ENCODE measurements around the gene BMPER. TPM values are rescaled to one million over a fixed set of nuclear protein-coding genes. Genes with fewer than 3 reads are reported as not detected.

The BMPER gene
- total RNA-seq, 8 experiments from 2014 or later, result 0.25 to 39.1 (median 2.4) TPM

GRCh38 chr7:33936503-33936902 lies 31.2 kb downstream of the BMPER start:
- in situ Hi-C loops (cut with MboI; ENCODE audit: low pct_unique_long_range_greater_than_20kb in 2 of 9, low sequenced_read_pairs in 9 of 9, unreplicated experiment in 9 of 9), result loop anchor here in 3 of 9 experiments (10.0 to 25.0 kb wide), 2 partner anchors 692 to 699 kb away; no protein-coding TSS in a partner anchor
- peak in 3 of 8 experiments; percentile 36 to 66 (median 44) for ATAC-seq (replicated peaks in 6 of 8)
- 20 to 93% (median 69%) methylated on average over 1 to 5 of the region's 5 CpGs for WGBS, 10 experiments
- Histone ChIP-seq H3K4me1 (replicated peaks in 1 of 2) (peaks cover 3 to 5% of the 10 kb centered on the region in 2 donors), H3K27ac (no peak overlapping the region), H3K4me3 (no peak overlapping the region)

DNA sequence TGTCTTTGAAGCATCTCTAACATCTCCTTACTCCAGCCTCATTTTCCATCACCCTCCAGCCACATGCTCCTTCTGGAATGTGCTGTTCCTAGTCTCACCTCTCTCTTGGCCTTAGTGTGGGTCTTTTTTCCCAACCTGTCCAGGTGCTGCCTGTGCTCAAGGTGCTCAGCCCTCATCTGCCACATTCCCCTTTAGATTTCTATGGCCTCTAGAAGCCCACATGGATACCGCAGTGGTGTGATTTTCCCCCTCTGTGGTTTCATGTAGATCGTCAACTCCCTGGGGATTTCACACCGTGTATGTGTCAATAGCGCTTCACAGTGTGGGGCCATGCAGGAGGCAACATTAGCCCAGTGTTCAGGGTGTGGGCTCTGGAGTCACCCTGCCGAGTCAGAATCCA lies 32.5 kb downstream of the BMPER start:
- H3K4me3 ChIP-seq, result no peak overlapping the region
- no peak overlapping the region for H3K27ac ChIP-seq
- H3K4me1 ChIP-seq (replicated peaks in 1 of 2), result peaks cover 5 to 9% of the 10 kb centered on the region in 2 donors
- 86 to 100% (median 94%) methylated on average over 1 to 3 of the region's 5 CpGs; no CpG with 5 or more reads in 6 of the 10 experiments for WGBS, 10 experiments
- ATAC-seq (replicated peaks in 6 of 8), result no peak
- in situ Hi-C loops (cut with MboI; ENCODE audit: low pct_unique_long_range_greater_than_20kb in 2 of 9, low sequenced_read_pairs in 9 of 9, unreplicated experiment in 9 of 9), result loop anchor here in 3 of 9 experiments (10.0 to 25.0 kb wide), 2 partner anchors 693 to 701 kb away; no protein-coding TSS in a partner anchor

DNA sequence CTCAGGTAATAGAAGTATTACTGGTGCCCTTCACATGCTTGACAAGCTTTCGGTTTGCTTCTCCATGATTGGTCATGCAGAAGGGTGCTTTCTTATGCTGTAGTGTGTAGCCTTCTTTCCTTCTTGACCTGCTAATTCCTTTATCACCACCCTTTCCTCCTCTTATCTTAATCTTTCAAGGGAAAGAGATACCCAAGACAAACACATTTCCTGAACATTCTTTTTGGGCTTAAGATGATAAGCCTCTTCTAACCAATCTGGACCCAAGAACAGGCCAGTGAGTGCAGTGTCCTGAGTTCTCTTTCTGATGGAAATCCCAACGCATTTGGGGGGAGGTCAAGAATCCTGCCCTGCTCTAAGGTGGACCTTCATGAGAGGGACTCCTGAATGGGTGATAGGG lies 33.8 kb downstream of the BMPER start:
- no peak for ATAC-seq (replicated peaks in 6 of 8)
- in situ Hi-C loops (cut with MboI; ENCODE audit: low pct_unique_long_range_greater_than_20kb in 2 of 9, low sequenced_read_pairs in 9 of 9, unreplicated experiment in 9 of 9), result loop anchor here in 3 of 9 experiments (10.0 to 25.0 kb wide), 2 partner anchors 694 to 702 kb away; no protein-coding TSS in a partner anchor
- WGBS, 10 experiments, result 80 to 100% (median 100%) methylated on average over 1 to 2 of the region's 2 CpGs; no CpG with 5 or more reads in 2 of the 10 experiments
- Histone ChIP-seq H3K27ac (no peak overlapping the region), H3K4me3 (no peak overlapping the region), H3K4me1 (replicated peaks in 1 of 2) (peaks cover 5 to 9% of the 10 kb centered on the region in 2 donors)

DNA sequence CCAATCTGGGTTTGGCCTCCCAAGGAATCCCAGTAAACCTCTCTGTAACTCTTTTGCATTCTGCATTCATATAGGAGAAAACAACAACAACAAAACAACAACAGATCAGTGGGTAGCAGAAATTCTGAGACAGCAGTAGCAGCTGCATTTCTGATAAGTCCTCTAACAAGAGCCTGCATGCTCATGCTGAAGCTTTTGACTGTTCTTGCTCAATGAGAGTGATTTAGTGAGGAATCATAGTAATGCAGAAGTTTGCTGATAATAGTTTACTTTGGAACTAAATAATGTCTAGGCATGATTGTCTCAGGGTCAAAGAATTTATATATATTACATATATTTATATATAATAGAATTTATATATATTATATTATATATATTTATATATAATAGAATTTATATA lies 35.2 kb downstream of the BMPER start:
- no peak for ATAC-seq (replicated peaks in 6 of 8)
- in situ Hi-C loops (cut with MboI; ENCODE audit: low pct_unique_long_range_greater_than_20kb in 2 of 9, low sequenced_read_pairs in 9 of 9, unreplicated experiment in 9 of 9), result loop anchor here in 2 of 9 experiments (25.0 kb wide), 1 partner anchor 703 kb away; no protein-coding TSS in a partner anchor

GRCh38 chr7:33941418-33941817 lies 36.1 kb downstream of the BMPER start:
- no peak overlapping the region for H3K4me3 ChIP-seq
- H3K4me1 ChIP-seq (replicated peaks in 1 of 2), result peaks cover 5 to 9% of the 10 kb centered on the region in 2 donors
- ATAC-seq (replicated peaks in 6 of 8), result peak in 5 of 8 experiments; percentile 29 to 98 (median 91)
- in situ Hi-C loops (cut with MboI; ENCODE audit: low pct_unique_long_range_greater_than_20kb in 2 of 9, low sequenced_read_pairs in 9 of 9, unreplicated experiment in 9 of 9), result loop anchor here in 2 of 9 experiments (25.0 kb wide), 1 partner anchor 704 kb away; no protein-coding TSS in a partner anchor
- 55 to 100% (median 64%) methylated on average over 1 to 5 of the region's 6 CpGs; no CpG with 5 or more reads in 2 of the 10 experiments for WGBS, 10 experiments
- H3K27ac ChIP-seq, result no peak overlapping the region

More for the DNA sequence above, 35.2 kb downstream of the BMPER start:
- H3K27ac ChIP-seq, result no peak overlapping the region
- H3K4me3 ChIP-seq, result no peak overlapping the region
- H3K4me1 ChIP-seq (replicated peaks in 1 of 2), result peaks cover 5 to 9% of the 10 kb centered on the region in 2 donors

DNA sequence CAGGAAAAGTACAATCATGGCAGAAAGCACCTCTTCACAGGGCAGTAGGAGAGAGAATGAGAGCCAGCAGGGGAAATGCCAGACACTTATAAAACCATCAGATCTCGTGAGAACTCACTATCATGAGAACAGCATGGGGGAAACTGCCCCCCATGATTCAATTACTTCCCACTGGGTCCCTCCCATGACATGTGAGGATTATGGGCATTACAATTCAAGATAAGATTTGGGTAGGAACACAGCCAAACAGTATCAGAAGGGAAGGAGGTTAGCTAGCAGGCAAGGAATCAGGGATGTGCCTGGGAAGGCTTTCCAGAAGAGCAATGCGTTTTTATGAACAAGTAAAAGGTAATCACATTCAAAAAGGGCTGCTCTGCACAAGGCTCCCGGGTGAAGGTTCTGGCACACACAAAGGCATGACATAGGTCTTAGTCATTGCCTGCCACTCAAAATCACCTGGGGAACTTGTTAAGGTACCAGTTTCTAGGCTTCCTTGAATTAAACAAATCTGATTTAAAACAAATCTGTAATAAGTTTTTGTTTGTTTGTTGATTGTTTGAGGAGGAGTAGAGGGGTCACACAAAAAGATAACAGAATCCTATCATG lies 40.9 kb downstream of the BMPER start:
- WGBS, 10 experiments, result 71 to 96% (median 90%) methylated on average over 1 to 3 of the region's 3 CpGs; no CpG with 5 or more reads in 3 of the 10 experiments
- in situ Hi-C loops (cut with MboI; ENCODE audit: low pct_unique_long_range_greater_than_20kb in 2 of 9, low sequenced_read_pairs in 9 of 9, unreplicated experiment in 9 of 9), result loop anchor here in 2 of 9 experiments (25.0 kb wide), 1 partner anchor 709 kb away; no protein-coding TSS in a partner anchor
- ATAC-seq (replicated peaks in 6 of 8), result no peak
- Histone ChIP-seq H3K4me1 (replicated peaks in 1 of 2) (peaks cover 4 to 7% of the 10 kb centered on the region in 2 donors), H3K4me3 (no peak overlapping the region), H3K27ac (no peak overlapping the region)

DNA sequence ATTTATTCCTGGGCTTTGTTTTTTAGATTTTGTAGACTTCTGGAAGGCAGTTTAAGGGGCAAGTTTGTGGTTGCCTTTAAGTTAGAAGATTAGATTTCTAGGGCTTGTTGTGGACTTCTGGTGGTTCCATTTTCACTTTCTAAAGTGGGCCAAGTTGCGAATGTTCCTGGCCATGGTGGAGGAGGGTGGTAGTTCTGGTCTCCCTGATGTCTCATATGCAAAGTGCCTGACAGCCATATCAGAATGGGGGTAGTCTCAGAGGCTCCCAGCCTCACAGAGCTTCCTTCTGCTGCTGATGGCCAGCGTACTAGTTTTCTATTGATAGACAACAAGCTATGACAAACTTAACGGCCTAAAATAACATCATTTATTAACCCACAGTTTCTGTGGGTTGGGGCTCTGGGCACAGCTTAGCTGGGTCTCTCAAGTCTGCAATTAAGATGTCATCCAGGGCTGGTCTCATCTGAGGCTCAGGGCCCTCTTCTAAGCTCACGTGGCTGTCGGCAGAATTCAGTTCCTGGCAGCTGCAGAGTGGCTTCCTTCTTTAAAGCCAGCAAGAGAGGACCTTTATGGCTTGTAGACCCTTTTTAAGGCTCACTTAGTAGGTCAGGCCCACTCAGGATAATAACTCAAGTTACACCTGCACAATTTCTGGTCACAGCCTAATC lies 44.8 kb downstream of the BMPER start:
- no peak overlapping the region for H3K4me3 ChIP-seq
- H3K27ac ChIP-seq, result no peak overlapping the region
- no peak for ATAC-seq (replicated peaks in 6 of 8)
- WGBS, 10 experiments, result 83 to 100% (median 98%) methylated on average over 2 to 5 of the region's 5 CpGs; no CpG with 5 or more reads in 1 of the 10 experiments
- in situ Hi-C loops (cut with MboI; ENCODE audit: low pct_unique_long_range_greater_than_20kb in 2 of 9, low sequenced_read_pairs in 9 of 9, unreplicated experiment in 9 of 9), result no loop called here
- no peaks in the 10 kb centered on the region for H3K4me1 ChIP-seq (replicated peaks in 1 of 2)

DNA sequence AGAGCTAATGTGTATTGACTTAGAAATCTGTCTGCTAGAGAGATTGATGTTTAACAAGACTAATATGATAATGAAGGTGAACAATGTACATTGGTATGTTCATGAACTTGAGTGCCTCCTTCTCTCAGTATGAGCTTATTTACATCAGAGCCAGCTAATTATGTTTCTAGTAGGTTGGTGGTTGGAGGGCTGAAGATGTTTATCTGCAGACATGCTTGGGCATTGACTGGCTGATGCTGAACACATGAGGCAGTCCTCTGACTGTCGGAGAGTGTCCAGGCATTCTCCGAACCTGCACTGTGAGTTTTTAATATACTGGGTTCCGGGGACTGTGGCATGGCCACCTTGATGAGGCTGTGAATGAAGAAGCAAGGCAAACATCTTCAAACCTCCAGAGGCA lies 47.5 kb downstream of the BMPER start:
- Histone ChIP-seq H3K4me1 (replicated peaks in 1 of 2) (no peaks in the 10 kb centered on the region), H3K4me3 (no peak overlapping the region), H3K27ac (no peak overlapping the region)
- whole genome bisulfite sequencing, 10 experiments, result 10 to 93% (median 77%) methylated on average over 1 to 3 of the region's 3 CpGs; no CpG with 5 or more reads in 3 of the 10 experiments
- peak in 3 of 8 experiments; percentile 58 to 72 (median 69) for ATAC-seq (replicated peaks in 6 of 8)
- in situ Hi-C loops (cut with MboI; ENCODE audit: low pct_unique_long_range_greater_than_20kb in 2 of 9, low sequenced_read_pairs in 9 of 9, unreplicated experiment in 9 of 9), result no loop called here

DNA sequence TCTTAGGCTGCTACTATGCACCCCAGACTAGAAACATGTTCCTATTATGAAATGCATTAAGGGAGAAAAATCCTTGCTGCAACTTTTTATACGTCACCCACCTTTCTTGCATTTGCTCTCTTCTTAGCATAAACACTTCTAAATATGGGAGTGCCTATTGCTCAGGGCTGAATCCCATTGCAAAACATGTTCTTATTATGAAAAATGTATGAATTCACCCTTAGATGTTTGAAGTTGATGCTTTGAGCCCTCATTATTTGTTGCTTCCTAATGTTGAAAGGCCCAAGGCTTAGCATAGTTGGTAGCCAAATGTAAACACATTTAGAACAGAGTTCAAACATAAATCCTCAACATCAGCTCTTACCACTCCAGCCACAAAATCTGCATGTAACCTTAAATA lies 52.8 kb downstream of the BMPER start:
- in situ Hi-C loops (cut with MboI; ENCODE audit: low pct_unique_long_range_greater_than_20kb in 2 of 9, low sequenced_read_pairs in 9 of 9, unreplicated experiment in 9 of 9), result no loop called here
- ATAC-seq (replicated peaks in 6 of 8), result peak in 3 of 8 experiments; percentile 82 to 92 (median 82)
- WGBS, 10 experiments, result 0 to 100% (median 5%) methylated on average over 1 of the region's 1 CpG; no CpG with 5 or more reads in 4 of the 10 experiments
- H3K4me1 ChIP-seq (replicated peaks in 1 of 2), result no peaks in the 10 kb centered on the region
- H3K4me3 ChIP-seq, result no peak overlapping the region
- H3K27ac ChIP-seq, result no peak overlapping the region

GRCh38 chr7:33959676-33960075 lies 54.3 kb downstream of the BMPER start:
- in situ Hi-C loops (cut with MboI; ENCODE audit: low pct_unique_long_range_greater_than_20kb in 2 of 9, low sequenced_read_pairs in 9 of 9, unreplicated experiment in 9 of 9), result no loop called here
- WGBS, 10 experiments, result 50 to 100% (median 100%) methylated on average over 1 of the region's 1 CpG; no CpG with 5 or more reads in 3 of the 10 experiments
- H3K27ac ChIP-seq, result no peak overlapping the region
- H3K4me3 ChIP-seq, result no peak overlapping the region
- no peaks in the 10 kb centered on the region for H3K4me1 ChIP-seq (replicated peaks in 1 of 2)
- peak in 2 of 8 experiments; percentile 16 to 45 for ATAC-seq (replicated peaks in 6 of 8)

GRCh38 chr7:33961948-33962347 lies 56.6 kb downstream of the BMPER start:
- H3K27ac ChIP-seq, result no peak overlapping the region

DNA sequence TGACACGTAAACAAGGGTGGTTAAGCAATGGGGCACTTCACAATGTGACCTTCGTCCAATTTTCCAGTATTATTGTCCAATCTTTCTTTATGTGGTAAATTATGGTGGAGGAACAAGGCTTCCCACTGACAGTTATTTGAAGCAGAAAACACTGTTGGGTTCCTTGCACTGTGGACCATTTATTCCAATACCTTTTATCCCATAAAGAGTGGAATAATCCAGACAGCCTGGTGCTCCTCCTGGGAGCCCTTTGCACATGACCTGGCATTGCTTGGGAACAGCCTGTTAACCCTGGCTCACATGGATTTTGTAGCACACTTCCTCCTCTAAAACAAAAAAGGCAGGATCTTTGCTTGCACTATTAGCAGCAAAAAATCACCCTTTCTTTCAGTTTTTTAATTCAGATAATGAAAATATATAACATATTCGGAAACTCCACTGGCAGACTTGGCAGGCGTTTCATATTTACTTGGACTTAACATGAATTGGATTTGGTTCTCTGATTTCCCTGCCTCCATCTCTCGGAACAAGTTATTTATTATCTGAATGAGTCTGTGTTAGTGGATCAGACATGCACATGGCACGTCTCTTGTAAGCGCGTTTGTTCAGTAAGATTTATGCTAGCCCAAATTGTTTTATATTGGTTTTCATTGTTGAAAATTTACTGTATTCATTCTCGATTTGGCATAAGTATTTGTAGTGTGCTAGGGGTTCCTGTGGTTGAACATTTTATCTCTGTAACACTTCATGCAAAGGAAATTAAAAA lies 59.3 kb downstream of the BMPER start:
- in situ Hi-C loops (cut with MboI; ENCODE audit: low pct_unique_long_range_greater_than_20kb in 2 of 9, low sequenced_read_pairs in 9 of 9, unreplicated experiment in 9 of 9), result no loop called here
- no peak for ATAC-seq (replicated peaks in 6 of 8)

More at GRCh38 chr7:33961948-33962347, 56.6 kb downstream of the BMPER start:
- ATAC-seq (replicated peaks in 6 of 8), result no peak
- WGBS, 10 experiments, result 8 to 100% (median 33%) methylated on average over 1 of the region's 1 CpG; no CpG with 5 or more reads in 3 of the 10 experiments
- in situ Hi-C loops (cut with MboI; ENCODE audit: low pct_unique_long_range_greater_than_20kb in 2 of 9, low sequenced_read_pairs in 9 of 9, unreplicated experiment in 9 of 9), result no loop called here
- Histone ChIP-seq H3K4me1 (replicated peaks in 1 of 2) (no peaks in the 10 kb centered on the region), H3K4me3 (no peak overlapping the region)

More for the DNA sequence above, 59.3 kb downstream of the BMPER start:
- H3K4me1 ChIP-seq (replicated peaks in 1 of 2), result no peaks in the 10 kb centered on the region
- no peak overlapping the region for H3K27ac ChIP-seq
- WGBS, 10 experiments, result 24 to 100% (median 81%) methylated on average over 2 to 9 of the region's 9 CpGs
- no peak overlapping the region for H3K4me3 ChIP-seq

Measured in motor neuron (in vitro differentiated cells).